HepG2 (cell line): ENCODE measurements around the gene CLPSL2. TPM values are rescaled to one million over a fixed set of nuclear protein-coding genes. Genes with fewer than 3 reads are reported as not detected.

ENCODE experiments used
- ASH2L ChIP-seq: fragments of 300-600, 200-600 bp; sonication (generic); IDR thresholded peaks from 2 replicates; pipeline ENCODE4 v1.7.0; 2017; ENCODE audit warnings: low read depth, mild to moderate bottlenecking, moderate library complexity, mixed read lengths, low read length; ENCODE audit not compliant: insufficient read length
- CBX1 ChIP-seq: IDR thresholded peaks from one replicate; pipeline ENCODE4 v1.6.1; 2016; ENCODE audit warnings: antibody characterized with exemption, low read depth
- DBP ChIP-seq: sonication (generic); formaldehyde crosslinking; IDR thresholded peaks from 2 replicates; pipeline ENCODE4 v1.4.0; 2020; ENCODE audit warnings: missing genetic modification reagents; ENCODE audit errors: not compliant biosample characterization
- GABPA ChIP-seq, 2 experiments: IDR thresholded peaks; 2 replicates each; pipeline ENCODE4 v1.6.1; 2011 to 2016; ENCODE audit warnings: low read depth in 2 of 2, low read length in 1 of 2, missing biosample characterization in 1 of 2, missing genetic modification characterization in 1 of 2
- HNRNPUL1 ChIP-seq: fragments of 200-400 bp; formaldehyde crosslinking; IDR thresholded peaks from 2 replicates; pipeline ENCODE4 v1.6.1; 2017; ENCODE audit warnings: low read depth, mild to moderate bottlenecking, low read length, moderate library complexity
- HOXA7 ChIP-seq: sonication (generic); formaldehyde crosslinking; IDR thresholded peaks from 2 replicates; pipeline ENCODE4 v1.8.1; 2022; ENCODE audit warnings: mild to moderate bottlenecking, missing genetic modification reagents, moderate library complexity
- LCORL ChIP-seq, 2 experiments: fragments of 450-650 bp in 1 of 2; sonication (generic) in 1 of 2; formaldehyde crosslinking in 1 of 2; IDR thresholded peaks; 2 replicates each; pipeline versions ENCODE4 v1.5.0 to v1.6.1; 2017 to 2020; ENCODE audit warnings: antibody characterized with exemption in 1 of 2, missing genetic modification reagents in 1 of 2
- NCOA5 ChIP-seq: sonication (generic); formaldehyde crosslinking; IDR thresholded peaks from 2 replicates; pipeline ENCODE4 v1.4.0; 2020; ENCODE audit warnings: missing genetic modification reagents
- NR2F2 ChIP-seq: IDR thresholded peaks from 2 replicates; pipeline ENCODE4 v1.6.1; 2012; ENCODE audit warnings: low read depth, inconsistent platforms, borderline replicate concordance
- RXRA ChIP-seq: sonication (generic); formaldehyde crosslinking; IDR thresholded peaks from 2 replicates; pipeline ENCODE4 v1.5.1; 2020; ENCODE audit warnings: missing genetic modification reagents
- SRF ChIP-seq: IDR thresholded peaks from 2 replicates; pipeline ENCODE4 v1.6.1; 2011; ENCODE audit warnings: mild to moderate bottlenecking, low read depth, low read length, moderate library complexity
- SRY ChIP-seq: sonication (generic); formaldehyde crosslinking; IDR thresholded peaks from 2 replicates; pipeline ENCODE4 v1.8.0; 2022; ENCODE audit warnings: mild to moderate bottlenecking, missing genetic modification reagents
- WIZ ChIP-seq: sonication (generic); formaldehyde crosslinking; IDR thresholded peaks from 2 replicates; pipeline ENCODE4 v1.5.1; 2020; ENCODE audit warnings: mild to moderate bottlenecking, missing genetic modification reagents
- YY1 ChIP-seq: IDR thresholded peaks from 2 replicates; pipeline ENCODE4 v1.6.1; 2011; ENCODE audit warnings: low read length, low read depth, moderate library complexity, mild to moderate bottlenecking; ENCODE audit not compliant: insufficient read depth, insufficient replicate concordance
- ZBTB14 ChIP-seq: sonication (generic); formaldehyde crosslinking; IDR thresholded peaks from 2 replicates; pipeline ENCODE4 v1.4.0; 2020; ENCODE audit warnings: missing genetic modification reagents
- ZBTB8A ChIP-seq: sonication (generic); formaldehyde crosslinking; IDR thresholded peaks from 2 replicates; pipeline ENCODE4 v1.4.0; 2020; ENCODE audit warnings: mild to moderate bottlenecking, low read depth, missing genetic modification reagents, borderline replicate concordance
- ZNF253 ChIP-seq: sonication (generic); formaldehyde crosslinking; IDR thresholded peaks from 2 replicates; pipeline ENCODE4 v1.8.0; 2022; ENCODE audit warnings: mild to moderate bottlenecking, missing genetic modification reagents, borderline replicate concordance
- ZNF280B ChIP-seq: sonication (generic); formaldehyde crosslinking; IDR thresholded peaks from 2 replicates; pipeline ENCODE4 v1.5.0; 2020; ENCODE audit warnings: missing genetic modification reagents, mild to moderate bottlenecking, borderline replicate concordance
- ZNF432 ChIP-seq: sonication (generic); formaldehyde crosslinking; IDR thresholded peaks from 2 replicates; pipeline ENCODE4 v1.5.0; 2020; ENCODE audit warnings: missing genetic modification reagents, mild to moderate bottlenecking, borderline replicate concordance
- ZNF503 ChIP-seq: sonication (generic); formaldehyde crosslinking; IDR thresholded peaks from 2 replicates; pipeline ENCODE4 v1.4.0; 2020; ENCODE audit warnings: missing genetic modification reagents
- ZNF556 ChIP-seq: sonication (generic); formaldehyde crosslinking; IDR thresholded peaks from 2 replicates; pipeline ENCODE4 v1.4.0; 2020; ENCODE audit warnings: mild to moderate bottlenecking, missing genetic modification reagents, borderline replicate concordance
- ZNF839 ChIP-seq: sonication (generic); formaldehyde crosslinking; IDR thresholded peaks from 2 replicates; pipeline ENCODE4 v1.4.0; 2020; ENCODE audit warnings: missing genetic modification reagents, mild to moderate bottlenecking, borderline replicate concordance
- ZNF878 ChIP-seq: sonication (generic); formaldehyde crosslinking; IDR thresholded peaks from 2 replicates; pipeline ENCODE4 v1.8.1; 2023; ENCODE audit warnings: mild to moderate bottlenecking, missing genetic modification reagents, moderate library complexity
- polyA plus RNA-seq, 8 experiments: library from polyadenylated mRNA; depleted of rRNA in 3 of 8; stranded (reverse) in 7 of 8; unstranded in 1 of 8; fragments of >200 nt; fragmentation: Illumina TruSeq in 4 of 8; extraction: Trizol in 4 of 8; gene quantifications; 2 replicates each; pipeline versions ENCODE4 v1.2.1 to v1.2.3, GENCODE V29; 2011 to 2016; ENCODE audit warnings: low read depth in 4 of 8, missing spikeins in 1 of 8, mixed read lengths in 1 of 8; ENCODE audit not compliant: insufficient read depth in 1 of 8
- total RNA-seq, 5 experiments: library from RNA; depleted of rRNA; stranded (reverse); fragments of >200 nt; fragmentation: Illumina TruSeq; extraction: Trizol; gene quantifications; 2 replicates each; pipeline ENCODE4 v1.2.3, GENCODE V29; 2016; ENCODE audit warnings: low read depth in 1 of 5

Gene CLPSL2
- total and polyA plus RNA-seq, 2 of the 13 experiments (the other 11 are each of a cell fraction or from before 2014, with no cell fraction given) = not detected

GRCh38 chr6:35727935-35728682 lies 48.3 kb upstream of the CLPSL2 start (continued):
- TF ChIP-seq ZNF280B (CRISPR knock-in tag) (no peak), ZNF839 (CRISPR knock-in tag) (no peak), SRY (CRISPR knock-in tag) (no peak), ZNF432 (CRISPR knock-in tag) (no peak), ZNF556 (no peak), HOXA7 (CRISPR knock-in tag) (no peak), ASH2L (no peak), RXRA (CRISPR knock-in tag) (peak; percentile 60; the same call in 1 of the 2 replicates), ZBTB8A (CRISPR knock-in tag) (no peak), ZNF503 (no peak), ZNF878 (no peak), DBP (CRISPR knock-in tag) (no peak), HNRNPUL1 (no peak), SRF (no peak), CBX1 (no peak), LCORL (IDR thresholded peaks at IDR 0.05) (no peak), LCORL (CRISPR knock-in tag; IDR thresholded peaks at IDR 0.05) (0 out of 2 replicates have a peak, but pooled peaks have one; percentile 5), YY1 (no peak), NCOA5 (no peak), WIZ (peak; percentile 79; the same call in 1 of the 2 replicates), NR2F2 (no peak), ZBTB14 (peak; percentile 53), GABPA (IDR thresholded peaks at IDR 0.05; ENCODE audit: low read depth, low read length) (no peak), GABPA (CRISPR knock-in tag; IDR thresholded peaks at IDR 0.05; ENCODE audit: low read depth) (no peak), ZNF253 (CRISPR knock-in tag) (no peak)
